ENCODE results near the gene NEK7. TPM values are rescaled to one million over a fixed set of nuclear protein-coding genes. Genes with fewer than 3 reads are reported as not detected.

Gene NEK7
- total RNA-seq, 2 donors from 2014 or later, result 24.2 to 26.8 TPM

- no peak overlapping the region for H3K9ac ChIP-seq (ENCODE audit: extremely low read depth, low read length, poor library complexity, severe bottlenecking)
- no peak overlapping the region for H3K27ac Mint-ChIP-seq
- no peak overlapping the region for H3K4me3 ChIP-seq (ENCODE audit: low read length)
- H3K4me1 Mint-ChIP-seq, result no peaks in the 10 kb centered on the region
- no peak for DNase-seq
- no peaks in the 10 kb centered on the region for H3K27me3 Mint-ChIP-seq (ENCODE audit: insufficient read depth)
- H3K9me3 ChIP-seq (ENCODE audit: control insufficient read depth, low read length), result peaks cover 39% of the 10 kb centered on the region
- H3K27ac ChIP-seq (ENCODE audit: low read depth, low read length), result no peak overlapping the region
- 96 to 97% methylated on average over 8 of the region's 8 CpGs for WGBS, 2 experiments (ENCODE audit: insufficient coverage in 1 of 2, insufficient read length in 1 of 2)
- peaks cover 38% of the 10 kb centered on the region for H3K9me3 Mint-ChIP-seq
- no peaks in the 10 kb centered on the region for H3K4me1 ChIP-seq (ENCODE audit: control insufficient read depth, insufficient read depth, low read length)
- H3K36me3 Mint-ChIP-seq (ENCODE audit: low read depth), result peaks cover 30% of the 10 kb centered on the region
- peaks cover 10% of the 10 kb centered on the region for H3K36me3 ChIP-seq (ENCODE audit: control insufficient read depth, insufficient read depth, low read length)
- no peak overlapping the region for H3K4me3 Mint-ChIP-seq
- no peaks in the 10 kb centered on the region for H3K27me3 ChIP-seq (ENCODE audit: control insufficient read depth, insufficient read depth, low read length, poor library complexity, severe bottlenecking)
- TF ChIP-seq CTCF (conservative IDR thresholded peaks at IDR 0.05), result no peak
Observed at GRCh38 chr1:198212126-198212525, 55.3 kb downstream of the NEK7 start.

GRCh38 chr1:198212675-198213074, 55.9 kb downstream of the NEK7 start:
- no peak overlapping the region for H3K27ac Mint-ChIP-seq

GRCh38 chr1:198214924-198215323, 58.1 kb downstream of the NEK7 start:
- Histone ChIP-seq H3K4me3 (ENCODE audit: low read length) (no peak overlapping the region), H3K27me3 (ENCODE audit: control insufficient read depth, insufficient read depth, low read length, poor library complexity, severe bottlenecking) (no peaks in the 10 kb centered on the region), H3K36me3 (ENCODE audit: control insufficient read depth, insufficient read depth, low read length) (peaks cover 10% of the 10 kb centered on the region), H3K9me3 (ENCODE audit: control insufficient read depth, low read length) (peaks cover 39% of the 10 kb centered on the region), H3K4me1 (ENCODE audit: control insufficient read depth, insufficient read depth, low read length) (no peaks in the 10 kb centered on the region), H3K9ac (ENCODE audit: extremely low read depth, low read length, poor library complexity, severe bottlenecking) (no peak overlapping the region), H3K27ac (ENCODE audit: low read depth, low read length) (no peak overlapping the region)
- H3K27ac Mint-ChIP-seq, result no peak overlapping the region
- no peak for TF ChIP-seq CTCF (conservative IDR thresholded peaks at IDR 0.05)
- H3K4me3 Mint-ChIP-seq, result no peak overlapping the region
- no peaks in the 10 kb centered on the region for H3K4me1 Mint-ChIP-seq
- no peaks in the 10 kb centered on the region for H3K27me3 Mint-ChIP-seq (ENCODE audit: insufficient read depth)
- WGBS, 2 experiments (ENCODE audit: insufficient coverage in 1 of 2, insufficient read length in 1 of 2), result 83 to 100% methylated on average over 1 of the region's 1 CpG
- DNase-seq, result no peak
- H3K9me3 Mint-ChIP-seq, result peaks cover 38% of the 10 kb centered on the region
- peaks cover 30% of the 10 kb centered on the region for H3K36me3 Mint-ChIP-seq (ENCODE audit: low read depth)

More at GRCh38 chr1:198212675-198213074, 55.9 kb downstream of the NEK7 start:
- peaks cover 30% of the 10 kb centered on the region for H3K36me3 Mint-ChIP-seq (ENCODE audit: low read depth)
- no peak overlapping the region for H3K4me3 Mint-ChIP-seq
- Histone ChIP-seq H3K4me3 (ENCODE audit: low read length) (no peak overlapping the region), H3K27ac (ENCODE audit: low read depth, low read length) (no peak overlapping the region), H3K9ac (ENCODE audit: extremely low read depth, low read length, poor library complexity, severe bottlenecking) (no peak overlapping the region), H3K27me3 (ENCODE audit: control insufficient read depth, insufficient read depth, low read length, poor library complexity, severe bottlenecking) (no peaks in the 10 kb centered on the region), H3K9me3 (ENCODE audit: control insufficient read depth, low read length) (peaks cover 39% of the 10 kb centered on the region), H3K4me1 (ENCODE audit: control insufficient read depth, insufficient read depth, low read length) (no peaks in the 10 kb centered on the region), H3K36me3 (ENCODE audit: control insufficient read depth, insufficient read depth, low read length) (peaks cover 10% of the 10 kb centered on the region)
- 84 to 91% methylated on average over 3 of the region's 3 CpGs for WGBS, 2 experiments (ENCODE audit: insufficient coverage in 1 of 2, insufficient read length in 1 of 2)
- no peak for TF ChIP-seq CTCF (conservative IDR thresholded peaks at IDR 0.05)
- no peaks in the 10 kb centered on the region for H3K4me1 Mint-ChIP-seq
- DNase-seq, result no peak
- H3K27me3 Mint-ChIP-seq (ENCODE audit: insufficient read depth), result no peaks in the 10 kb centered on the region
- H3K9me3 Mint-ChIP-seq, result peaks cover 38% of the 10 kb centered on the region

All from endodermal cell (in vitro differentiated cells).